B cell (primary cell): Measurements from ENCODE around the gene UBE2O. TPM values are rescaled to one million over a fixed set of nuclear protein-coding genes. Genes with fewer than 3 reads are reported as not detected.

Source experiments
- ATAC-seq: fragments of 200-7000 bp; cut with Tn5 transposase; one replicate; pipeline ENCODE4 v1.10.0; 2021; ENCODE audit warnings: low read depth, mild to moderate bottlenecking, moderate number of reproducible peaks, moderate library complexity
- CTCF ChIA-PET: fragments of 350-600 bp; sonication (Branson Sonifier 250); formaldehyde crosslinking; loops from one replicate; lab custom pipeline; 2021; ENCODE audit warnings: antibody characterized with exemption, inconsistent platforms; lab: Charles Lee
- POLR2A ChIA-PET: fragments of 350-600 bp; sonication (Branson Sonifier 250); formaldehyde crosslinking; loops from one replicate; lab custom pipeline; 2021; ENCODE audit warnings: antibody characterized with exemption; lab: Charles Lee
- DNase-seq: peaks from one replicate; pipeline ENCODE4 v3.0.0; 2013
- H2AFZ ChIP-seq: 2 replicates; pipeline ENCODE4 v1.6.1; 2012; ENCODE audit warnings: mild to moderate bottlenecking, low read depth, low read length; ENCODE audit not compliant: insufficient read depth, poor library complexity, severe bottlenecking
- H3K27ac ChIP-seq, 2 donors: 1 replicate in 1 of 2; 2 replicates in 1 of 2; pipeline ENCODE4 v1.5.1; 2012 to 2013; ENCODE audit warnings: low read length in 2 of 2, mild to moderate bottlenecking in 2 of 2, moderate library complexity in 1 of 2
- H3K27me3 ChIP-seq, 4 experiments: fragments of 200-600 bp in 1 of 4; sonication (generic) in 1 of 4; replicated peaks in 1 of 4; 1 replicate in 2 of 4; 2 replicates in 2 of 4; pipeline versions ENCODE4 v1.6.1 to v1.7.0; 2013 to 2016; ENCODE audit warnings: low read length in 3 of 4, mild to moderate bottlenecking in 2 of 4, mixed read lengths in 1 of 4, moderate library complexity in 1 of 4; ENCODE audit not compliant: insufficient read depth in 4 of 4, control insufficient read depth in 3 of 4; ENCODE audit errors: control extremely low read depth in 1 of 4
- H3K36me3 ChIP-seq, 2 experiments: replicated peaks in 1 of 2; 1 replicate in 1 of 2; 2 replicates in 1 of 2; pipeline versions ENCODE4 v1.6.1 to v1.7.1; 2013; ENCODE audit warnings: low read length in 1 of 2; ENCODE audit not compliant: insufficient read depth in 2 of 2, control insufficient read depth in 1 of 2; ENCODE audit errors: control extremely low read depth in 1 of 2, extremely low read depth in 1 of 2
- H3K4me1 ChIP-seq, 2 donors: fragments of 200-600 bp in 1 of 2; sonication (generic) in 1 of 2; 1 replicate in 1 of 2; 2 replicates in 1 of 2; pipeline versions ENCODE4 v1.5.1 to v1.6.1; 2013 to 2017; ENCODE audit warnings: low read length in 2 of 2; ENCODE audit not compliant: control insufficient read depth in 2 of 2, insufficient read depth in 2 of 2
- H3K4me2 ChIP-seq: replicated peaks from 2 replicates; pipeline ENCODE3; 2012; ENCODE audit warnings: mild to moderate bottlenecking, low read depth, low read length; ENCODE audit not compliant: poor library complexity, severe bottlenecking
- H3K4me3 ChIP-seq, 5 experiments: fragments of 200-600 bp in 1 of 5; sonication (generic) in 1 of 5; 1 replicate in 3 of 5; 2 replicates in 2 of 5; pipeline versions ENCODE4 v1.5.1 to v1.7.0; 2011 to 2016; ENCODE audit warnings: low read length in 4 of 5, mild to moderate bottlenecking in 4 of 5, low read depth in 2 of 5, control low read depth in 1 of 5, moderate library complexity in 1 of 5; ENCODE audit not compliant: insufficient read depth in 1 of 5; ENCODE audit errors: control extremely low read depth in 1 of 5, extremely low read depth in 1 of 5
- H3K79me2 ChIP-seq: fragments of 200-600 bp; sonication (generic); one replicate; pipeline ENCODE4 v1.6.0; 2016; ENCODE audit warnings: low read length; ENCODE audit not compliant: control insufficient read depth, insufficient read depth
- H3K9ac ChIP-seq: fragments of 200-600 bp; sonication (generic); 2 replicates; pipeline ENCODE4 v1.6.1; 2017; ENCODE audit warnings: mild to moderate bottlenecking, low read length, moderate library complexity
- H3K9me3 ChIP-seq, 3 donors: one replicate each; pipeline versions ENCODE4 v1.6.1 to v1.7.1; 2013; ENCODE audit warnings: low read length in 2 of 3; ENCODE audit not compliant: control insufficient read depth in 2 of 3, insufficient read depth in 1 of 3; ENCODE audit errors: control extremely low read depth in 1 of 3
- H4K20me1 ChIP-seq: 2 replicates; pipeline ENCODE4 v1.6.0; 2012; ENCODE audit warnings: mild to moderate bottlenecking, low read length; ENCODE audit not compliant: insufficient read depth, control insufficient read depth, poor library complexity, severe bottlenecking
- H3K27ac Mint-ChIP-seq: one replicate; pipeline ENCODE4 v1.8.0; 2021; ENCODE audit warnings: mixed read lengths
- H3K27me3 Mint-ChIP-seq: one replicate; pipeline ENCODE4 v1.8.0; 2021; ENCODE audit warnings: mixed read lengths
- H3K4me1 Mint-ChIP-seq: one replicate; pipeline ENCODE4 v1.8.0; 2021; ENCODE audit warnings: mixed read lengths
- H3K4me3 Mint-ChIP-seq: one replicate; pipeline ENCODE4 v1.8.0; 2021; ENCODE audit warnings: mixed read lengths
- H3K9me3 Mint-ChIP-seq: one replicate; pipeline ENCODE4 v1.8.0; 2022; ENCODE audit warnings: mixed read lengths; ENCODE audit not compliant: insufficient read depth
- CTCF ChIP-seq: fragments of 200-600 bp; IDR thresholded peaks from one replicate; pipeline ENCODE4 v1.8.0; 2022; ENCODE audit warnings: antibody characterized with exemption, mild to moderate bottlenecking
- EZH2 ChIP-seq: IDR thresholded peaks from 2 replicates; pipeline ENCODE4 v1.6.1; 2012; ENCODE audit warnings: borderline replicate concordance, low read depth, mild to moderate bottlenecking, moderate library complexity, low read length; ENCODE audit not compliant: insufficient read depth, poor library complexity, severe bottlenecking
- WGBS: methylation state at CpG from one replicate; pipeline ENCODE4 v1.1.5; 2013; ENCODE audit warnings: missing lambda C conversion rate; ENCODE audit not compliant: insufficient coverage; 5-methylcytosine and 5-hydroxymethylcytosine counted together
- intact Hi-C: fragments of 100-400 bp; cut with micrococcal nuclease; formaldehyde crosslinking; loops from one replicate; pipeline ENCODE4 v1.10.0; 2022
- polyA plus RNA-seq: library from polyadenylated mRNA; depleted of rRNA; stranded (reverse); fragments of >200 nt; gene quantifications from 2 replicates; pipeline ENCODE4 v1.2.3, GENCODE V29; 2012
- total RNA-seq, 2 donors: library from RNA; stranded (reverse); fragments of 120-200 nt in 1 of 2; gene quantifications; 1 replicate in 1 of 2; 2 replicates in 1 of 2; pipeline versions ENCODE4 v1.2.3 to v1.2.4, GENCODE V29; 2013 to 2022

UBE2O gene
- total and polyA plus RNA-seq, 2 donors (not counting 1 experiment from before 2014, with no cell fraction given), result 41.3 to 54.0 TPM

- Mint-ChIP-seq H3K4me3 (no peak overlapping the region), H3K9me3 (no peaks in the 10 kb centered on the region), H3K27me3 (no peaks in the 10 kb centered on the region), H3K27ac (peak overlapping the region; percentile 26), H3K4me1 (peaks cover 30% of the 10 kb centered on the region)
- DNase-seq, result no peak
- H3K27ac ChIP-seq, result peak overlapping the region in 1 of 2 donors; percentile 3
- H2AFZ ChIP-seq, result no peak overlapping the region
- peaks cover 8% of the 10 kb centered on the region for H3K79me2 ChIP-seq
- peaks cover 3 to 23% of the 10 kb centered on the region in 2 donors for H3K4me1 ChIP-seq
- TF ChIP-seq CTCF, result no peak
- no peak for TF ChIP-seq EZH2
- H3K9me3 ChIP-seq, result no peaks in the 10 kb centered on the region
- intact Hi-C loops, result no loop called here
- H4K20me1 ChIP-seq, result peaks cover 42% of the 10 kb centered on the region
- no peak overlapping the region for H3K4me3 ChIP-seq
- POLR2A ChIA-PET, result interaction anchor here (23.6 kb wide), 1 partner anchor 24 kb away, joined by 478 read pairs; the partner anchor contains the start of gene RHBDF2
- CTCF ChIA-PET, result interaction anchor here (1.0 to 6.2 kb wide), 10 partner anchors 15 to 66 kb away, joined by 3 to 39 read pairs (median 6); partner anchors contain the start of gene RHBDF2
- peaks cover 0 to 93% of the 10 kb centered on the region in 2 experiments for H3K36me3 ChIP-seq
- no peaks in the 10 kb centered on the region for H3K27me3 ChIP-seq
- ATAC-seq, result no peak
- H3K9ac ChIP-seq, result no peak overlapping the region
- WGBS, result 98% methylated on average over 14 of the region's 14 CpGs
- no peak overlapping the region for H3K4me2 ChIP-seq
Observed at GRCh38 chr17:76474238-76474637, 21.3 kb upstream of the UBE2O start.

GRCh38 chr17:76473541-76473985 lies 20.6 kb upstream of the UBE2O start:
- TF ChIP-seq EZH2 (no peak), CTCF (no peak)
- Histone ChIP-seq H3K4me2 (no peak overlapping the region), H3K4me1 (peaks cover 0 to 23% of the 10 kb centered on the region in 2 donors), H4K20me1 (peaks cover 42% of the 10 kb centered on the region), H3K27me3 (no peaks in the 10 kb centered on the region), H3K9me3 (no peaks in the 10 kb centered on the region), H3K4me3 (no peak overlapping the region), H3K36me3 (peaks cover 0 to 93% of the 10 kb centered on the region in 2 experiments), H3K9ac (no peak overlapping the region), H3K79me2 (peaks cover 3% of the 10 kb centered on the region), H2AFZ (no peak overlapping the region), H3K27ac (no peak overlapping the region)
- Mint-ChIP-seq H3K4me3 (no peak overlapping the region), H3K9me3 (no peaks in the 10 kb centered on the region), H3K4me1 (peaks cover 27% of the 10 kb centered on the region), H3K27ac (peak overlapping the region; percentile 71), H3K27me3 (no peaks in the 10 kb centered on the region)
- peak; percentile 41 for ATAC-seq
- CTCF ChIA-PET, result interaction anchor here (1.3 to 6.2 kb wide), 3 partner anchors 15 to 33 kb away, joined by 4 to 39 read pairs (median 8); no protein-coding TSS in a partner anchor
- intact Hi-C loops, result no loop called here
- WGBS, result 90% methylated on average over 18 of the region's 18 CpGs
- DNase-seq, result no peak
- POLR2A ChIA-PET, result interaction anchor here (23.6 kb wide), 1 partner anchor 25 kb away, joined by 478 read pairs; the partner anchor contains the start of gene RHBDF2
